WTC11 (cell line): ENCODE measurements around the gene INHBC.

Experiments used
- CTCF ChIP-seq: fragments of 200-600 bp; IDR thresholded peaks from 2 replicates; pipeline ENCODE4 v1.8.0; 2022; ENCODE audit warnings: antibody characterized with exemption
- HMGA2 ChIP-seq: fragments of 250-450 bp; sonication (Bioruptor Pico); IDR thresholded peaks from 2 replicates; pipeline ENCODE4 v1.4.0; 2021; ENCODE audit warnings: mild to moderate bottlenecking, moderate library complexity
- IRF1 ChIP-seq: sonication (generic); formaldehyde crosslinking; IDR thresholded peaks from 2 replicates; pipeline ENCODE4 v1.8.0; 2023; ENCODE audit warnings: missing genetic modification reagents
- NFYB ChIP-seq: sonication (generic); formaldehyde crosslinking; conservative IDR thresholded peaks from 2 replicates; pipeline ENCODE4 v1.8.0; 2022; ENCODE audit warnings: low read depth, missing genetic modification reagents
- STAT6 ChIP-seq: sonication (generic); formaldehyde crosslinking; conservative IDR thresholded peaks from 2 replicates; pipeline ENCODE4 v1.8.1; 2023; ENCODE audit warnings: mild to moderate bottlenecking, low read depth, missing genetic modification reagents, moderate library complexity
- ZNF512 ChIP-seq: sonication (generic); formaldehyde crosslinking; IDR thresholded peaks from 2 replicates; pipeline ENCODE4 v1.8.1; 2022; ENCODE audit warnings: missing genetic modification reagents, borderline replicate concordance

GRCh38 chr12:57498571-57498970 is 64.0 kb downstream of the INHBC start:
- TF ChIP-seq CTCF (no peak), NFYB (CRISPR knock-in tag) (no peak), ZNF512 (CRISPR knock-in tag) (no peak), IRF1 (CRISPR knock-in tag) (no peak), STAT6 (CRISPR knock-in tag) (no peak), HMGA2 (no peak)
